ENCODE results near the gene MILR1.

GRCh38 chr17:64502809-64503208 is 53.9 kb downstream of the MILR1 start:
- no peak for TF ChIP-seq CTCF (IDR thresholded peaks at IDR 0.05)
- TF ChIP-seq POLR2A (IDR thresholded peaks at IDR 0.05) = no peak
